ENCODE results near the gene SSTR5. TPM values are rescaled to one million over a fixed set of nuclear protein-coding genes. Genes with fewer than 3 reads are reported as not detected.

The SSTR5 gene
- polyA plus RNA-seq, 2 of the 4 experiments (the other 2 are of a cell fraction): 0.06 to 0.08 TPM

DNA sequence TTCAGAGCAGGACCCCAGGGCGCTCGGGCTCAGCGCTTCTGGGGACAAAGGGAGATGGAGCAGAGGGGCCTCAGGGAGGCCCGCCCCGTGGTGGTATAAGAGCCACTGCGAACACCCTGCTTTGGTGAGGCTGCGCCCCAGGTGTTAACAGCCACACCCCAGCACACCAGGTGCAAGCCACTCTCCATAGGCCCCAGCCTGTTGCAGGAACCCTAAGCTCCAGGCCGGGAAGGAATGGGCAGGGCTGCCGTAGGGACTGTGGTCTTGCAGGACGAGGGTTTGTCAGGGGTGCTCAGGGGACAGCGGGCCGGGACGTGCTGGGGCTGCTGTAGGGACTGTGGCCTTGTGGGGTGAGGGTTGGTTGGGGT, 17.0 kb upstream of the SSTR5 start:
- CTCF ChIA-PET: interaction anchor here (0.7 to 6.8 kb wide), 51 partner anchors 13 to 345 kb away, joined by 3 to 174 read pairs (median 5); partner anchors contain the start of genes CIAO3, GNG13, SOX8 and SSTR5
- no peak for DNase-seq (ENCODE audit: low read depth in 1 of 2, low spot score in 1 of 2)
- Histone ChIP-seq H3K27ac (no peak overlapping the region), H3K4me1 (peaks cover 13% of the 10 kb centered on the region), H3K4me3 (no peak overlapping the region), H3K4me2 (no peak overlapping the region), H3K9me3 (peaks cover 15% of the 10 kb centered on the region; the same call in 2 of the 3 replicates)
- WGBS (ENCODE audit: missing lambda C conversion rate): no CpG with 5 or more reads among the region's 13 CpGs
- FAIRE-seq: no peak
- POLR2A ChIA-PET: no interaction called here
- TF ChIP-seq, protein P1, sequence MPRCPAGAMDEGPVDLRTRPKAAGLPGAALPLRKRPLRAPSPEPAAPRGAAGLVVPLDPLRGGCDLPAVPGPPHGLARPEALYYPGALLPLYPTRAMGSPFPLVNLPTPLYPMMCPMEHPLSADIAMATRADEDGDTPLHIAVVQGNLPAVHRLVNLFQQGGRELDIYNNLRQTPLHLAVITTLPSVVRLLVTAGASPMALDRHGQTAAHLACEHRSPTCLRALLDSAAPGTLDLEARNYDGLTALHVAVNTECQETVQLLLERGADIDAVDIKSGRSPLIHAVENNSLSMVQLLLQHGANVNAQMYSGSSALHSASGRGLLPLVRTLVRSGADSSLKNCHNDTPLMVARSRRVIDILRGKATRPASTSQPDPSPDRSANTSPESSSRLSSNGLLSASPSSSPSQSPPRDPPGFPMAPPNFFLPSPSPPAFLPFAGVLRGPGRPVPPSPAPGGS (IDR thresholded peaks at IDR 0.05): no peak
- TF ChIP-seq CHD2 (IDR thresholded peaks at IDR 0.05; ENCODE audit: low read length, partially characterized antibody): no peak
- no peak for TF ChIP-seq SMC3 (IDR thresholded peaks at IDR 0.05)
- no peak for TF ChIP-seq TP53 (CRISPR knock-in tag; IDR thresholded peaks at IDR 0.05)
- no peak for TF ChIP-seq ZNF302 (CRISPR knock-in tag; IDR thresholded peaks at IDR 0.05)
- ATAC-seq: peak in 1 of 2 experiments; percentile 12; a peak in 2 of 6 replicates

DNA sequence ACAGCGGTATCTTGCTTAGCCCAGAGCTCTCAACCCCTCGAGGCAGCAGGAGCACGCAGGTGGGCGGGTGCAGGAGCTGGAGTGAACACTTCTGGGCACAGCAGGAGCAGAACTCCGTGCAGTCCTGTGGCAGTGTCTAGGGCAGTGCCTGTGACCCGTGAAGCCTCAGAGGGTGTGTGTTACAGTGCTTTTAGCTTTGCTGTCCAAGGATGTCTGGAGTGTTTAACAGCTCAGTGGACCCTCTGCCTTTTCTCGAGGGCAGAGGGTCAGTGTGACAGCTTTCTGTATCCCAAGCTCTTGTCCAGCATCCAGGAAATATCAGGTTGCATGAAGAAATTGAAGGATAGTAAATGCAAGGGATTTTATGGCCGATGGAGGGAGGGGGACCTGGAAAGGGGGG, 16.4 kb upstream of the SSTR5 start:
- no peak for TF ChIP-seq ZSCAN20 (CRISPR knock-in tag; IDR thresholded peaks at IDR 0.05)
- TF ChIP-seq ESRRA (IDR thresholded peaks at IDR 0.05; ENCODE audit: borderline replicate concordance, low read length): no peak
- no peak for TF ChIP-seq JUNB (IDR thresholded peaks at IDR 0.05)
- TF ChIP-seq JUN (IDR thresholded peaks at IDR 0.05): no peak
- TF ChIP-seq ZC3H11A (IDR thresholded peaks at IDR 0.05): no peak
- TF ChIP-seq MAZ (IDR thresholded peaks at IDR 0.05; ENCODE audit: borderline replicate concordance, low read depth, low read length): no peak
- TF ChIP-seq MAFK (IDR thresholded peaks at IDR 0.05; ENCODE audit: partially characterized antibody): no peak

DNA sequence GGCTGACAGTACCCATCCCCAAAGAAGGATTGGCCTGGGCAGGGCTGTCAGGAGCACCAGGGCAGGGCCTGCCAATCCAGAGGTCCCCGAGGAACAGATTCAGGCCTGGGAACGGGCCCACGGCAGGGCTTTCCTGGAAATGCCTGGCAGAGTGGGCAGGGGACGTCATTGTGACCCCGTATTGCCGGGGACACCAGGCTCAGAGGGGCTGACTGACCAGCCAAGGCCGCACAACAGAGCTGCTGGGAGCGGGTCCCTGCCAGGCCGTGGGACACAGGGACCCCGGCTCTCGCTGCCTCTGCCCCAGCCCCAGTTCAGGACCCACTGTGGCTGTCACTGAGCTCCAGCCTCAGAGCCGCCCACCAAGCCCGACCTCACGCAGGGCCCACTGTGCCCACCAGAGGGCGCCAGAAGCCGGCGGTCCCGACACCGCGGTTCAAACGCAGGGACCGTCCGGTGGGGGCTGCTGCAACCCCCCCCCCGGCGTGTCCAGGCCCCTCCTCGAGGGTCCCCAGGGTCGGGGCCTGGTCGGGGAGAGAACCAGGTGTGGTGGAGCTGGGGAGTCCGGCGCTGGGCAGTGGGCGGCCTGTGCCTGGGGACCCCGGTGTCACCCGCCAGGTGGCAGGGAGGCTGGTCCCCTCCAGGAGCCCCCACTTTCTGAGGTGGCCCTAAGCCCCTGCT, 15.2 kb upstream of the SSTR5 start:
- DNase-seq (ENCODE audit: low read depth in 1 of 2, low spot score in 1 of 2) (peak in 1 of 2 experiments; percentile 63), FAIRE-seq (no peak), ATAC-seq (peak; percentile 25 to 72; a peak in 3 of 6 replicates)
- no peak overlapping the region for H3K4me3 ChIP-seq
- ChIA-PET POLR2A (interaction anchor here (1.0 kb wide), 1 partner anchor 45 kb away, joined by 6 read pairs; no protein-coding TSS in a partner anchor), CTCF (interaction anchor here (0.6 to 6.8 kb wide), 69 partner anchors 7 to 384 kb away, joined by 3 to 174 read pairs (median 5); partner anchors contain the start of genes CHTF18, GNG13, RPUSD1 and SOX8)
- peaks cover 13% of the 10 kb centered on the region for H3K4me1 ChIP-seq
- no peak overlapping the region for H3K4me2 ChIP-seq
- no peak overlapping the region for H3K27ac ChIP-seq
- peak; percentile 99 for TF ChIP-seq SMC3 (IDR thresholded peaks at IDR 0.05)
- no peak for TF ChIP-seq HOXB5 (CRISPR knock-in tag; IDR thresholded peaks at IDR 0.05)
- peak; percentile 91 to 98 for TF ChIP-seq RAD21 (conservative IDR thresholded peaks at IDR 0.05 in 1 of 2, IDR thresholded peaks at IDR 0.05 in 1 of 2)
- TF ChIP-seq ZC3H11A (IDR thresholded peaks at IDR 0.05): no peak
- TF ChIP-seq TFCP2L1 (CRISPR knock-in tag; IDR thresholded peaks at IDR 0.05): no peak
- TF ChIP-seq, protein P2, sequence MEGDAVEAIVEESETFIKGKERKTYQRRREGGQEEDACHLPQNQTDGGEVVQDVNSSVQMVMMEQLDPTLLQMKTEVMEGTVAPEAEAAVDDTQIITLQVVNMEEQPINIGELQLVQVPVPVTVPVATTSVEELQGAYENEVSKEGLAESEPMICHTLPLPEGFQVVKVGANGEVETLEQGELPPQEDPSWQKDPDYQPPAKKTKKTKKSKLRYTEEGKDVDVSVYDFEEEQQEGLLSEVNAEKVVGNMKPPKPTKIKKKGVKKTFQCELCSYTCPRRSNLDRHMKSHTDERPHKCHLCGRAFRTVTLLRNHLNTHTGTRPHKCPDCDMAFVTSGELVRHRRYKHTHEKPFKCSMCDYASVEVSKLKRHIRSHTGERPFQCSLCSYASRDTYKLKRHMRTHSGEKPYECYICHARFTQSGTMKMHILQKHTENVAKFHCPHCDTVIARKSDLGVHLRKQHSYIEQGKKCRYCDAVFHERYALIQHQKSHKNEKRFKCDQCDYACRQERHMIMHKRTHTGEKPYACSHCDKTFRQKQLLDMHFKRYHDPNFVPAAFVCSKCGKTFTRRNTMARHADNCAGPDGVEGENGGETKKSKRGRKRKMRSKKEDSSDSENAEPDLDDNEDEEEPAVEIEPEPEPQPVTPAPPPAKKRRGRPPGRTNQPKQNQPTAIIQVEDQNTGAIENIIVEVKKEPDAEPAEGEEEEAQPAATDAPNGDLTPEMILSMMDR (IDR thresholded peaks at IDR 0.05): peak; percentile 86
- TF ChIP-seq NFE2L2 (conservative IDR thresholded peaks at IDR 0.05; ENCODE audit: low read length): no peak
- TF ChIP-seq CHD4 (IDR thresholded peaks at IDR 0.05; ENCODE audit: borderline replicate concordance): no peak
- no peak for TF ChIP-seq CBX8 (IDR thresholded peaks at IDR 0.05)
- no peak for TF ChIP-seq ZNF302 (CRISPR knock-in tag; IDR thresholded peaks at IDR 0.05)
- TF ChIP-seq, protein P3, sequence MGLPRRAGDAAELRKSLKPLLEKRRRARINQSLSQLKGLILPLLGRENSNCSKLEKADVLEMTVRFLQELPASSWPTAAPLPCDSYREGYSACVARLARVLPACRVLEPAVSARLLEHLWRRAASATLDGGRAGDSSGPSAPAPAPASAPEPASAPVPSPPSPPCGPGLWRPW (IDR thresholded peaks at IDR 0.05): no peak
- no peak for TF ChIP-seq POLR2A (IDR thresholded peaks at IDR 0.05; ENCODE audit: low read length)
- 17% methylated on average over 1 of the region's 33 CpGs for WGBS (ENCODE audit: missing lambda C conversion rate)
- H3K9me3 ChIP-seq: peaks cover 15% of the 10 kb centered on the region; the same call in 2 of the 3 replicates

More for the DNA sequence above, 16.4 kb upstream of the SSTR5 start:
- CTCF ChIA-PET: interaction anchor here (0.8 to 6.8 kb wide), 47 partner anchors 13 to 346 kb away, joined by 3 to 174 read pairs (median 6); partner anchors contain the start of genes CIAO3, GNG13, SOX8 and SSTR5
- DNase-seq (ENCODE audit: low read depth in 1 of 2, low spot score in 1 of 2): no peak
- WGBS (ENCODE audit: missing lambda C conversion rate): 29% methylated on average over 8 of the region's 8 CpGs
- H3K27ac ChIP-seq: no peak overlapping the region
- peaks cover 13% of the 10 kb centered on the region for H3K4me1 ChIP-seq
- FAIRE-seq: no peak
- H3K4me2 ChIP-seq: no peak overlapping the region
- H3K9me3 ChIP-seq: peaks cover 15% of the 10 kb centered on the region; the same call in 2 of the 3 replicates
- ATAC-seq: peak; percentile 11 to 31; a peak in 2 of 6 replicates
- POLR2A ChIA-PET: no interaction called here
- H3K4me3 ChIP-seq: no peak overlapping the region
